ENCODE data around the gene AWAT1.

- TF ChIP-seq CTCF (IDR thresholded peaks at IDR 0.05; ENCODE audit: poor library complexity) (no peak), EZH2 (IDR thresholded peaks at IDR 0.05; ENCODE audit: borderline replicate concordance) (no peak), EZH2phosphoT487 (IDR thresholded peaks at IDR 0.05; ENCODE audit: low read depth, severe bottlenecking, unreplicated experiment) (no peak)
Measured at GRCh38 chrX:70280573-70280972, 46.1 kb downstream of the AWAT1 start.
